ENCODE results near the gene KPNA6. TPM values are rescaled to one million over a fixed set of nuclear protein-coding genes. Genes with fewer than 3 reads are reported as not detected.
"Not testable (repeated sequence)": the region's sequence is repeated elsewhere in the genome, so short reads cannot be mapped to it uniquely, and the experiment has no call there.

The KPNA6 gene
- total RNA-seq, 1 experiment from 2014 or later: 114 TPM

DNA sequence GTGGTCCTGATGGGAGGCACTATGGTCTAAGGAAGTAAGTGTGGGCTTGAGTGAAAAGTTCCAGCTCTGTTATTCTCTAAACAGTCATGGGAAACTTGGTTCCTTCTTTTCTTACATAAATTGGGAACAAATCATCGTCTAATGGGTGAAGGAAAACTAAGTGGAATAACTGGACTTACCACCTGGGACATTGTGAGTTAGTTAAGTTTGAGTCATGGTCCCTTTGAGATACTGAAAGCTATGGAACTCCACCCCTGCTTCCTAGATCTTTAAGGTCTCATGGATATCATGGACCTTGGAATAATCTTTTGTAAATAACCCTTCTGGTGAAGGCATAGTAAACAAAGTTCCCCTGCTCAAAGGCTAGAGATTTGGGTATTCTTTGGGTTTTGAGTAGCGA is 55.5 kb downstream of the KPNA6 start:
- Mint-ChIP-seq H3K27me3 (ENCODE audit: low read depth) (no peaks in the 10 kb centered on the region), H3K36me3 (ENCODE audit: insufficient read depth in 1 of 3, low read depth in 3 of 3) (peaks cover 34 to 76% (median 49%) of the 10 kb centered on the region in 3 experiments; a peak in 6 of 7 replicates), H3K9me3 (no peaks in the 10 kb centered on the region), H3K27ac (no peak overlapping the region), H3K4me1 (no peaks in the 10 kb centered on the region), H3K4me3 (no peak overlapping the region)
- TF ChIP-seq, protein P1, sequence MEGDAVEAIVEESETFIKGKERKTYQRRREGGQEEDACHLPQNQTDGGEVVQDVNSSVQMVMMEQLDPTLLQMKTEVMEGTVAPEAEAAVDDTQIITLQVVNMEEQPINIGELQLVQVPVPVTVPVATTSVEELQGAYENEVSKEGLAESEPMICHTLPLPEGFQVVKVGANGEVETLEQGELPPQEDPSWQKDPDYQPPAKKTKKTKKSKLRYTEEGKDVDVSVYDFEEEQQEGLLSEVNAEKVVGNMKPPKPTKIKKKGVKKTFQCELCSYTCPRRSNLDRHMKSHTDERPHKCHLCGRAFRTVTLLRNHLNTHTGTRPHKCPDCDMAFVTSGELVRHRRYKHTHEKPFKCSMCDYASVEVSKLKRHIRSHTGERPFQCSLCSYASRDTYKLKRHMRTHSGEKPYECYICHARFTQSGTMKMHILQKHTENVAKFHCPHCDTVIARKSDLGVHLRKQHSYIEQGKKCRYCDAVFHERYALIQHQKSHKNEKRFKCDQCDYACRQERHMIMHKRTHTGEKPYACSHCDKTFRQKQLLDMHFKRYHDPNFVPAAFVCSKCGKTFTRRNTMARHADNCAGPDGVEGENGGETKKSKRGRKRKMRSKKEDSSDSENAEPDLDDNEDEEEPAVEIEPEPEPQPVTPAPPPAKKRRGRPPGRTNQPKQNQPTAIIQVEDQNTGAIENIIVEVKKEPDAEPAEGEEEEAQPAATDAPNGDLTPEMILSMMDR (conservative IDR thresholded peaks at IDR 0.05): no peak
- Histone ChIP-seq H3K4ac (ENCODE audit: low read depth, low read length) (no peak overlapping the region), H3K79me1 (ENCODE audit: insufficient read depth, low read depth, low read length, poor library complexity, severe bottlenecking) (no peaks in the 10 kb centered on the region), H3K23ac (ENCODE audit: insufficient read length, low read depth, low read length) (no peak overlapping the region), H3K9me3 (ENCODE audit: control insufficient read depth, low read depth, low read length) (no peaks in the 10 kb centered on the region), H3K18ac (ENCODE audit: insufficient read length, low read depth, low read length) (no peak overlapping the region), H2AK5ac (ENCODE audit: insufficient read length, low read length) (no peak overlapping the region), H3T11ph (ENCODE audit: low read length) (no peak overlapping the region), H4K20me1 (ENCODE audit: control insufficient read depth, insufficient read depth, insufficient read length) (no peaks in the 10 kb centered on the region), H4K91ac (ENCODE audit: insufficient read length, low read depth, low read length) (no peak overlapping the region), H2BK12ac (ENCODE audit: insufficient read length, low read depth, low read length) (no peak overlapping the region), H3K14ac (ENCODE audit: insufficient read depth, low read length) (no peak overlapping the region), H4K8ac (replicated peaks; ENCODE audit: insufficient read length, low read depth, low read length) (no peak overlapping the region), H3K4me2 (ENCODE audit: insufficient read depth, insufficient read length, low read length) (no peak overlapping the region), H2BK15ac (ENCODE audit: low read depth, low read length) (no peak overlapping the region), H2BK5ac (ENCODE audit: insufficient read length, low read length) (no peak overlapping the region), H2BK20ac (ENCODE audit: low read depth, low read length, poor library complexity, severe bottlenecking) (no peak overlapping the region), H3K56ac (ENCODE audit: insufficient read length, low read depth, low read length) (no peak overlapping the region), H3K4me1 (ENCODE audit: insufficient read depth, low read length) (no peaks in the 10 kb centered on the region), H3K23me2 (ENCODE audit: insufficient read length, low read depth, low read length, poor library complexity, severe bottlenecking) (no peaks in the 10 kb centered on the region), H3K9ac (ENCODE audit: extremely low read depth, insufficient read length, low read length) (no peak overlapping the region), H3K27me3 (ENCODE audit: insufficient read depth, low read length) (no peaks in the 10 kb centered on the region), H3K27ac (ENCODE audit: insufficient read length, low read depth, low read length) (no peak overlapping the region), H2BK120ac (ENCODE audit: low read depth, low read length, poor library complexity, severe bottlenecking) (no peak overlapping the region), H2AFZ (ENCODE audit: low read length) (no peak overlapping the region), H3K79me2 (ENCODE audit: insufficient read depth, low read length) (no peaks in the 10 kb centered on the region), H4K5ac (ENCODE audit: insufficient read length, low read depth, low read length) (no peak overlapping the region)
- DNase-seq: no peak
- WGBS (ENCODE audit: extremely low coverage, insufficient read length, low lambda C conversion rate): no CpG with 5 or more reads among the region's 2 CpGs

DNA sequence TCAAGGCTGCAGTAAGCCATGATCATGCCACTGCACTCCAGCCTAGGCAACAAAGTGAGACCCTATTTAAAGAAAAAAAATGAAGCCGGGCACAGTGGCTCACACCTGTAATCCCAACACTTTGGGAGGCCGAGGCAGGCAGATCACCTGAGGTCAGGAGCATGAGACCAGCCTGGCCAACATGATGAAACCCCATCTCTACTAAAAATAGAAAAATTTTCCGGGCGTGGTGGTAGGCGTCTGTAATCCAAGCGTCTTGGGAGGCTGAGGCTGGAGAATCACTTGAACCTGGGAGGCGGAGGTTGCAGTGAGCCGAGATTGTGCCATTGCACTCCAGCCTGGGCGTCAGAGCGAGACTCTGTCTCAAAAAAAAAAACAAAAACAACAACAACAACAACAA is 57.8 kb downstream of the KPNA6 start:
- not testable (repeated sequence) for H3K14ac ChIP-seq (ENCODE audit: insufficient read depth, low read length); H3K79me2 ChIP-seq (ENCODE audit: insufficient read depth, low read length); H2BK20ac ChIP-seq (ENCODE audit: low read depth, low read length, poor library complexity, severe bottlenecking); H3K23me2 ChIP-seq (ENCODE audit: insufficient read length, low read depth, low read length, poor library complexity, severe bottlenecking); H3K18ac ChIP-seq (ENCODE audit: insufficient read length, low read depth, low read length); H3K9ac ChIP-seq (ENCODE audit: extremely low read depth, insufficient read length, low read length); H3K23ac ChIP-seq (ENCODE audit: insufficient read length, low read depth, low read length); H3K9me3 Mint-ChIP-seq; H4K8ac ChIP-seq (replicated peaks; ENCODE audit: insufficient read length, low read depth, low read length); H3K4ac ChIP-seq (ENCODE audit: low read depth, low read length); H3K27me3 ChIP-seq (ENCODE audit: insufficient read depth, low read length); DNase-seq; H2AFZ ChIP-seq (ENCODE audit: low read length); H2AK5ac ChIP-seq (ENCODE audit: insufficient read length, low read length); H2BK12ac ChIP-seq (ENCODE audit: insufficient read length, low read depth, low read length); H3K79me1 ChIP-seq (ENCODE audit: insufficient read depth, low read depth, low read length, poor library complexity, severe bottlenecking); H3K4me1 ChIP-seq (ENCODE audit: insufficient read depth, low read length); H3K4me1 Mint-ChIP-seq; H2BK15ac ChIP-seq (ENCODE audit: low read depth, low read length); H3K27me3 Mint-ChIP-seq (ENCODE audit: low read depth); H3K56ac ChIP-seq (ENCODE audit: insufficient read length, low read depth, low read length); H3K4me2 ChIP-seq (ENCODE audit: insufficient read depth, insufficient read length, low read length); H2BK120ac ChIP-seq (ENCODE audit: low read depth, low read length, poor library complexity, severe bottlenecking); H3T11ph ChIP-seq (ENCODE audit: low read length); H3K9me3 ChIP-seq (ENCODE audit: control insufficient read depth, low read depth, low read length); H4K20me1 ChIP-seq (ENCODE audit: control insufficient read depth, insufficient read depth, insufficient read length); H4K91ac ChIP-seq (ENCODE audit: insufficient read length, low read depth, low read length); H3K27ac ChIP-seq (ENCODE audit: insufficient read length, low read depth, low read length); H4K5ac ChIP-seq (ENCODE audit: insufficient read length, low read depth, low read length); H3K27ac Mint-ChIP-seq; H3K4me3 Mint-ChIP-seq; H2BK5ac ChIP-seq (ENCODE audit: insufficient read length, low read length)
- WGBS (ENCODE audit: extremely low coverage, insufficient read length, low lambda C conversion rate): no CpG with 5 or more reads among the region's 10 CpGs
- peaks cover 35 to 72% (median 53%) of the 10 kb centered on the region in 3 experiments; a peak in 6 of 7 replicates for H3K36me3 Mint-ChIP-seq (ENCODE audit: insufficient read depth in 1 of 3, low read depth in 3 of 3)

Measured in H9 (cell line).